HG02763 (cell line): ENCODE results near the gene ETDB.
"Not testable (repeated sequence)": the region's sequence is repeated elsewhere in the genome, so short reads cannot be mapped to it uniquely, and the experiment has no call there.

ENCODE experiments used
- ATAC-seq: cut with Tn5 transposase; IDR thresholded peaks from one replicate; pipeline ENCODE4 v1.9.1; 2021; ENCODE audit warnings: mild to moderate bottlenecking, moderate library complexity; ENCODE audit not compliant: unreplicated experiment

ETDB gene

DNA sequence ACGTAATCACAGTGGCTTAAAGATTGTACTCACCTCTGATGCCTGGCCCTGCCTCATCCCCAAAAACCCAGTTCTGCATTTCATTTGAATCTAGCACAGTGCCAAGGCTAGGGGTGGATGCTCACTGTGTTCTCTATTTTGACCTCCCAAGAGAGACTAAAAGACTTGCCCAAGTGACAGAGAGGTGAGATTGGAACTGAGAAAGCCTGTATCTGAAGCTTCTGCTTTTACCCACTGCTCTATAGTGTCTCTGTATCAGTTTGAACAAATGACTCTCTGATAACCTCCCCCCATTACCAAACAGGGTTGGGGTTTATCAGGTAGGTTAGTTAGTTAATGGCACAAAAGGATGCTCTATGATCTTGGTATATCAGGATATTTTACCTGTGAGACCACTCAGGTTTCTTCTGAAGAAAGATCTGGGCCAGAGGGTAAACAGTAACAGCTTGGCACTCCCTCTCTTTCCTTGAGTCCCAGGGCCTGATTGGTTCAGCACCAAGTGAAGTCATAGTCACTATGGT is at the start of gene ETDB:
TSS of gene ETDB (minus strand) at position 471 of the 521 bp plus-strand sequence. CDS start 1,265 bp downstream, outside the sequence.
- not testable (repeated sequence) for ATAC-seq

DNA sequence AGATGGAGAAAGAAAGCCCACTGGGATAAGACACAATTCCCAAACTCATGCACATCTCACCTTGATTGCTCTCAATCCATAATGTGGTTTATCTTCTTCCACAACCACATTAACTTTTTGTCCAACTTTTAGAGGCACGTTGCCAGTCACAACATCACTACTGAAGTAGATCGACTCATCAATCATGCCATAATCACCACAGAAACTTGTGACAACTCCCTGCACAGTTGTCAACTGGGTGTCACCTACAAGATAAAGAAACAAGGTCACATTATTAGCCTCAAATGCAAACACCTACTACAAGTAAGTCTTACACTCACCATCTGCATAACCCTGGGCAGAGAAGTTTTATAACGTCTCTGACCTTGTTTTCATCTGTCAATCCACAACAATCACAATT is 49.2 kb upstream of the ETDB start:
- ATAC-seq = not testable (repeated sequence)

GRCh38 chrX:135168486-135168885 is 48.2 kb upstream of the ETDB start:
- no peak for ATAC-seq

DNA sequence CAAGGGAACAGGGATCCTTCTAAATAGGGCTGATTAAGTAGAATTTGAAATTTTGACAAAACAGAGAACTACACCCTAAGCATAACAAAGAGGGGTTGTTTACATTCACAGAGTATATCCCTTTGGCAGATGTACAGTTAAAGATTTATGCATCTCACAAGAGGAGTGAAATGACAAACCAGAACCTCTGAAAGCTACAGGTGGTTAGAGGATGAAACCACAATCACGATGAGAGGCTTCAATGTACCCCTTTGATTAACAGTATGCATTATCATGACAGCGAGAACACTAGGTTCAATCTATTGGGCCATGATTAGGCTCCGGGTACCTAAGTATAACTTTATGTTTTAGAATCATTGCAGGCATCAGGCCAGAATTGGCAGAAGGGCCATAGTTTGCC is 34.4 kb upstream of the ETDB start:
- not testable (repeated sequence) for ATAC-seq

DNA sequence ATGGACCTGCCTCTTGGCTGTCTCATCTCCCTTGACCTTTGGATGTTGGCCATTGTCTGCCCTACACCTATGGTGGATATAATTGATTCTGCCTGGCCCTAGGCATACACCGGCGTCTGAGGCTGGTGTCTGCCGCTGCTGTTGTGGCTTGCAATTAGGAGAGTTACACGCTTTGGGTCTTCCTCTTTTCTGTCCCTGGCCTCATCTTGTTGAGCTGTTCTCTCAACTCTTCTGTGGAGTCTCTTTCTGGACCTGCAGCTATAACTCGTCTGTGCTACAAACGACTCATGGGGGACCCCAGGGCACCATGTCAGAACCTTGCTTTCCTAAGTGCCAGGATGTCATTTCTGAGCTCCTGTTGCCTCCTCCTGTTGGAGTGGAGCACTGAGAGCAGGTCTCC is 5.8 kb upstream of the ETDB start:
- not testable (repeated sequence) for ATAC-seq

DNA sequence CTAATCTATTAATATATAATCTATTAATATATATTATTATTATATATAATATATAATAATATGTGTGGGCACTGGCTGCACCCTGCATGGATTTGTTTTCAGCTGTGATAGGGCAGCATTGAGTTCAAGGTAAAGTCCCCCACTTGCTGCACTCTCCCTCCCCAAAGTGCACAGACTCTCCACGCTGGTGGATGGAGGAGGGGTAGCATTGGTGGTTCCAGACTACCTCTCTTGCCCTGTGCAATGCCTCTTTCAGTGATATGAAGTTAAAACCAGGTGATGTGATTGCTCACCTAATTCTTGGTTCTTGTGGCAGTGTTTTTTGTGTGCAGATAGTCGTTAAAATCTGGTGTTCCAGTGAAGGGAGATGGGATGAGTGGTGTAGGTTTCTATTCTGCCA is 4.3 kb downstream of the ETDB start:
- not testable (repeated sequence) for ATAC-seq

GRCh38 chrX:135114392-135114791 is 5.9 kb downstream of the ETDB start:
- ATAC-seq = peak; percentile 88

GRCh38 chrX:135112743-135113142 is 7.6 kb downstream of the ETDB start:
- no peak for ATAC-seq

GRCh38 chrX:135112096-135112729 is 8.1 kb downstream of the ETDB start:
- ATAC-seq = no peak

GRCh38 chrX:135109554-135109953 is 10.8 kb downstream of the ETDB start:
- ATAC-seq = no peak

GRCh38 chrX:135099493-135099783 is 20.9 kb downstream of the ETDB start:
- no peak for ATAC-seq

GRCh38 chrX:135097196-135097744 is 23.1 kb downstream of the ETDB start:
- ATAC-seq = not testable (repeated sequence)

DNA sequence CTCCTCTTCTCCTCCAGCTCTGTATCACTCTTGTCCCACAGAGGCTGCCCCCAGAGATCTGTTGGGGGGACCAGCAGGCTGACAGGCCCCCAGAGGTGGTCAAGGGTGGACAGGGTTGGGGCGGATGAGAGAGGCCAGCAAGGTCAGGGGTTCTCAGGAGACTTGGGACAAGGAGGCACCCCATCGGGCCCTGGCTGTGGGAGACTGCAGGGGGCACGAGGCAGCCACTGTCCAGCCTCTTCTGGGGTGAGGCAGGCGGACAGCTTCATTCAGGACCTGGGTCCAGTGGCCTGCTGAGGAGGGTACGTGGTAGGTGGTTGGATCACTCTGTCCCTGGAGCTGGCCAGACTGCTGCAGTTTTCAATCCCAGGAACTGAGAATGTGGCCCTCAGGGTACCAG is 24.6 kb downstream of the ETDB start:
- ATAC-seq = no peak

DNA sequence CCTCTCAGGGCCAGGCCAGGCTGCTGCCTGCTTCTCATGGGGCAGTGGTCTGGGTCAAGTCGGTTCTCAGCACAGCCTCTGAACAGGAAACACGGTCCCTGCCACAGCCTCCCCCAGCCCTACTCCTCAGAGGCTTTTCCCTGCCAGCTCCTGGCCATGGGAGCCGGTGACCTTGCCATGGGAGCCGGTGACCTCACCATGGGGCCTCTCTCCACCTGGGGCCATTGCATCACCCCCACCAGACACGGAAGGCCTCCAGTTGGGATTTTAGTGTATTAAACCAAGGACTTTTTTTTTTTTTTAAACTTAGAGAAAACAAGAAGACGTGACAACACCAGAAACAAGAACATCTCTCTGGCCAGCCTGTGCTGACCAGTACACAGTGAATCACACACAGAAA is 25.6 kb downstream of the ETDB start:
- no peak for ATAC-seq

- no peak for ATAC-seq
Observed at GRCh38 chrX:135089126-135089525, 31.2 kb downstream of the ETDB start.

GRCh38 chrX:135087867-135088266 is 32.5 kb downstream of the ETDB start:
- ATAC-seq = no peak

GRCh38 chrX:135086197-135086854 is 34.0 kb downstream of the ETDB start:
- ATAC-seq = peak; percentile 67

DNA sequence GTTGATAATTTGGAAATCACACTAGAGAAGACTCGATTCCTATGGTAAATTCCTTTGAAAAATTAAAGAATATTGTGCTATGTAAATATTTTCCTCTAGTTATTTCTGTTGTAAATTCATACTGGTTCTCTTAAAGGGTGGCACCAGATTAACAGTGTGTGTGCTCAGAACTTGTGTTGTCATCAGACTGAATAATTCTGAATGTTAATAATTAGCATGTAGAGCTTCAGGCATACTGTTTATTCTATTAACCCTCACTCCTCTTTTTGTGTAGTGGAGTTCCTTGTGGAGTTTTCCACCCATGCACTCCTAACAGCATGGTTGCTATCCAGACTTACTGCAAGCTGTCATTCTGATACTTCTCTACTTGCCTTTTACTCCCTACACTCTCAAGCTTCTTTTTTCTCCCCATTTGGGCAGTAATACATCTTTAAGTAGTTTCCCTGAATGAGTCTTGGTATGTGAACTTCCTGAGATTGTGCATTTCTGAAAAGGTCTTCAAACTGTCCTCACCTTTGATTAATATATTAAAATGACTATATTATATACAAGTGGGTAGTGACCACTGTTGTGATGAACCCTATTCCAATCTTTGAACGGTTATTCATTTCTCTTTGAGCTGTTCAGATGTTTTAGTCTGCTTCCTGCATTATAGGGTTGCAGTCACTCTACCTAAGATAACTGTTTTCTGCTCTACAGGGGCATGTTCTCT is 38.5 kb downstream of the ETDB start:
- ATAC-seq = no peak
